ENCODE data around the gene KRTAP10-1. TPM values are rescaled to one million over a fixed set of nuclear protein-coding genes. Genes with fewer than 3 reads are reported as not detected.

The KRTAP10-1 gene
- total and polyA plus RNA-seq, 2 of the 13 experiments (the other 11 are each of a cell fraction or from before 2014, with no cell fraction given) = not detected

DNA sequence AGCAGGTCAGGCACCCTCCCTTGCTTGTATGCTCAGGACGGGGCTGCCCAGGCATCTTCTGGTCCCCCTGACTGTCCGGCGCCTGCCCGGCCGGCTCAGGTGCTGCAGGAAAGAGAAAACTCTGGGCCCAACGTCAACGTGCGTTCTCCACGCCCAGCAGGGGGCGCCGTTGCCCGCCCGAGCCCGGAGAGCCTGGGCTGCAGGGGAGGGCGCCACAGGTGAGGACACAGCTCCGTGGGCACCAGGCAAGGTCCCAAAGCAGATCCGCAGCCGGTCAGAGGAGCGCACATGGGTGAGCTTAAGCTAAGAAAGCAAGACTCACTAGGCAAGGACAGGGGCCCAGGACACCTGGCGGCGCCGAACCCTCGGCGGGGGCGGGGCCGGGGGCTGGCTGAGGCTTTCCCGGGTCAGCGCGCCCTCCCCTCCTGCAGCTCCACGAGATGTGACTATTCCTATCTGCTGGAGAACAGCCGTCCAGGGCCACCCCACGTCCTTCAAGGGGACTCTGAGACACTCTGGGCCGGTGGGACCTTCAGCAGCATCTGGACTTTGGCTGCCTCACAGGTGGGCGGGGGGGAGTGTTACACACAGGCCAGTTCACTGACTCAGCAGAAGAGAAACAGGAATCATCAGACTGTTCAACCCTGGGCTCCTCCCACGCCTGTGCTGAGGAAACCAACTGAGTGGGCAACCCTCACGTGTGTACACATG is 29.3 kb downstream of the KRTAP10-1 start (continued):
- TF ChIP-seq DPF2 (CRISPR knock-in tag; IDR thresholded peaks at IDR 0.05; ENCODE audit: borderline replicate concordance, low read depth) = no peak
- TF ChIP-seq HOXA9 (CRISPR knock-in tag; IDR thresholded peaks at IDR 0.05; ENCODE audit: borderline replicate concordance) = no peak
- TF ChIP-seq NCOA1 (CRISPR knock-in tag; IDR thresholded peaks at IDR 0.05) = no peak
- TF ChIP-seq RAD51 (IDR thresholded peaks at IDR 0.05; ENCODE audit: borderline replicate concordance) = no peak
- no peak for TF ChIP-seq MZF1 (CRISPR knock-in tag; IDR thresholded peaks at IDR 0.05; ENCODE audit: borderline replicate concordance)
- TF ChIP-seq TCF7 (IDR thresholded peaks at IDR 0.05; ENCODE audit: low read depth) = no peak
- TF ChIP-seq, protein P1, sequence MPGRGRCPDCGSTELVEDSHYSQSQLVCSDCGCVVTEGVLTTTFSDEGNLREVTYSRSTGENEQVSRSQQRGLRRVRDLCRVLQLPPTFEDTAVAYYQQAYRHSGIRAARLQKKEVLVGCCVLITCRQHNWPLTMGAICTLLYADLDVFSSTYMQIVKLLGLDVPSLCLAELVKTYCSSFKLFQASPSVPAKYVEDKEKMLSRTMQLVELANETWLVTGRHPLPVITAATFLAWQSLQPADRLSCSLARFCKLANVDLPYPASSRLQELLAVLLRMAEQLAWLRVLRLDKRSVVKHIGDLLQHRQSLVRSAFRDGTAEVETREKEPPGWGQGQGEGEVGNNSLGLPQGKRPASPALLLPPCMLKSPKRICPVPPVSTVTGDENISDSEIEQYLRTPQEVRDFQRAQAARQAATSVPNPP (CRISPR knock-in tag; IDR thresholded peaks at IDR 0.05) = no peak
- no peak for TF ChIP-seq FOXJ3 (CRISPR knock-in tag; IDR thresholded peaks at IDR 0.05; ENCODE audit: borderline replicate concordance)
- TF ChIP-seq KDM3A (CRISPR knock-in tag; IDR thresholded peaks at IDR 0.05; ENCODE audit: low read depth) = peak; percentile 78; the same call in 1 of the 2 replicates
- TF ChIP-seq ZFYVE20 (CRISPR knock-in tag; IDR thresholded peaks at IDR 0.05; ENCODE audit: borderline replicate concordance, low read depth) = no peak
- no peak for TF ChIP-seq ZNF460 (CRISPR knock-in tag; IDR thresholded peaks at IDR 0.05; ENCODE audit: borderline replicate concordance)
- peak; percentile 78; the same call in 1 of the 2 replicates for TF ChIP-seq ZNF782 (CRISPR knock-in tag; IDR thresholded peaks at IDR 0.05; ENCODE audit: borderline replicate concordance)
- TF ChIP-seq ZNF768 (CRISPR knock-in tag; IDR thresholded peaks at IDR 0.05) = peak; percentile 42; the same call in 1 of the 2 replicates
- TF ChIP-seq ZMAT5 (CRISPR knock-in tag; IDR thresholded peaks at IDR 0.05; ENCODE audit: borderline replicate concordance, low read depth) = no peak
- no peak for TF ChIP-seq ZNF468 (CRISPR knock-in tag; IDR thresholded peaks at IDR 0.05)
- TF ChIP-seq XBP1 (CRISPR knock-in tag; IDR thresholded peaks at IDR 0.05) = no peak
- TF ChIP-seq ZNF710 (CRISPR knock-in tag; IDR thresholded peaks at IDR 0.05; ENCODE audit: borderline replicate concordance) = 0 out of 2 replicates have a peak, but pooled peaks have one; percentile 30
- no peak for TF ChIP-seq ZNF20 (CRISPR knock-in tag; IDR thresholded peaks at IDR 0.05)
- no peak for TF ChIP-seq ATF5 (CRISPR knock-in tag; IDR thresholded peaks at IDR 0.05; ENCODE audit: low read depth)
- peak; percentile 36 for TF ChIP-seq HNRNPLL (IDR thresholded peaks at IDR 0.05; ENCODE audit: low read depth, low read length, poor library complexity, severe bottlenecking)
- peak; percentile 34; the same call in 1 of the 2 replicates for TF ChIP-seq HNF4A (CRISPR knock-in tag; IDR thresholded peaks at IDR 0.05)
- TF ChIP-seq ISX (CRISPR knock-in tag; conservative IDR thresholded peaks at IDR 0.05) = no peak
- no peak for TF ChIP-seq GATAD2A (CRISPR knock-in tag; IDR thresholded peaks at IDR 0.05)
- TF ChIP-seq FIP1L1 (IDR thresholded peaks at IDR 0.05; ENCODE audit: borderline replicate concordance, insufficient read depth, low read depth, low read length) = no peak

Data from HepG2 (cell line).